ENCODE measurements around the gene THSD4. TPM values are rescaled to one million over a fixed set of nuclear protein-coding genes. Genes with fewer than 3 reads are reported as not detected.

THSD4 gene
- polyA plus RNA-seq, 1 donor (not counting 4 experiments of a cell fraction or from before 2014, with no cell fraction given) = 24.5 TPM

GRCh38 chr15:71599418-71600151, 484.3 kb downstream of the THSD4 start:
- TF ChIP-seq EZH2 (IDR thresholded peaks at IDR 0.05; ENCODE audit: low read length) (no peak), CTCF (optimal IDR thresholded peaks at IDR 0.05 in 1 of 3, IDR thresholded peaks at IDR 0.05 in 1 of 3, conservative IDR thresholded peaks at IDR 0.05 in 1 of 3; ENCODE audit: extremely low read depth in 1 of 3, insufficient read depth in 2 of 3, low read length in 3 of 3) (no peak)

GRCh38 chr15:71600237-71600636, 485.0 kb downstream of the THSD4 start:
- Histone ChIP-seq H3K9me1 (ENCODE audit: control insufficient read depth, extremely low read depth, insufficient read depth, low read length) (no peaks in the 10 kb centered on the region), H3K4me1 (ENCODE audit: control insufficient read depth, extremely low read depth, insufficient read depth, low read length) (peaks cover 7% of the 10 kb centered on the region), H3K9ac (ENCODE audit: control insufficient read depth, extremely low read depth, insufficient read depth, low read length) (no peak overlapping the region), H3K4me2 (ENCODE audit: control insufficient read depth, extremely low read depth, insufficient read depth, low read depth, low read length) (no peak overlapping the region), H3K27ac (ENCODE audit: control insufficient read depth, insufficient read depth, low read length) (no peak overlapping the region), H3K4me3 (ENCODE audit: control insufficient read depth in 2 of 3, extremely low read depth in 1 of 3, insufficient read depth in 2 of 3, low read depth in 1 of 3, low read length in 3 of 3) (no peak overlapping the region), H3K36me3 (ENCODE audit: control insufficient read depth in 2 of 2, extremely low read depth in 1 of 2, insufficient read depth in 2 of 2, low read length in 2 of 2) (peaks cover 0 to 2% of the 10 kb centered on the region in 2 experiments), H3K9me3 (ENCODE audit: control insufficient read depth, low read depth, low read length) (no peaks in the 10 kb centered on the region), H2AFZ (ENCODE audit: control insufficient read depth, low read length) (no peak overlapping the region), H3K27me3 (ENCODE audit: control insufficient read depth, extremely low read depth, insufficient read depth, low read length) (no peaks in the 10 kb centered on the region), H3K79me2 (ENCODE audit: control insufficient read depth, insufficient read depth, low read length) (no peaks in the 10 kb centered on the region), H4K20me1 (ENCODE audit: control insufficient read depth, extremely low read depth, insufficient read depth, low read length) (no peaks in the 10 kb centered on the region)
- TF ChIP-seq CTCF (optimal IDR thresholded peaks at IDR 0.05 in 1 of 3, IDR thresholded peaks at IDR 0.05 in 1 of 3, conservative IDR thresholded peaks at IDR 0.05 in 1 of 3; ENCODE audit: extremely low read depth in 1 of 3, insufficient read depth in 2 of 3, low read length in 3 of 3) (no peak), EZH2 (IDR thresholded peaks at IDR 0.05; ENCODE audit: low read length) (no peak)
- dilution Hi-C loops (cut with MboI; ENCODE audit: extremely low pct_ligation_motif_present, low sequenced_read_pairs) = no loop called here
- no peak for DNase-seq (ENCODE audit: low read depth, low spot score)
- FAIRE-seq = no peak

More at GRCh38 chr15:71599418-71600151, 484.3 kb downstream of the THSD4 start:
- Histone ChIP-seq H3K4me3 (ENCODE audit: control insufficient read depth in 2 of 3, extremely low read depth in 1 of 3, insufficient read depth in 2 of 3, low read depth in 1 of 3, low read length in 3 of 3) (no peak overlapping the region), H2AFZ (ENCODE audit: control insufficient read depth, low read length) (no peak overlapping the region), H3K27me3 (ENCODE audit: control insufficient read depth, extremely low read depth, insufficient read depth, low read length) (no peaks in the 10 kb centered on the region), H3K36me3 (ENCODE audit: control insufficient read depth in 2 of 2, extremely low read depth in 1 of 2, insufficient read depth in 2 of 2, low read length in 2 of 2) (peaks cover 0 to 2% of the 10 kb centered on the region in 2 experiments), H3K79me2 (ENCODE audit: control insufficient read depth, insufficient read depth, low read length) (no peaks in the 10 kb centered on the region), H3K4me2 (ENCODE audit: control insufficient read depth, extremely low read depth, insufficient read depth, low read depth, low read length) (no peak overlapping the region), H4K20me1 (ENCODE audit: control insufficient read depth, extremely low read depth, insufficient read depth, low read length) (no peaks in the 10 kb centered on the region), H3K9ac (ENCODE audit: control insufficient read depth, extremely low read depth, insufficient read depth, low read length) (no peak overlapping the region), H3K9me3 (ENCODE audit: control insufficient read depth, low read depth, low read length) (no peaks in the 10 kb centered on the region), H3K27ac (ENCODE audit: control insufficient read depth, insufficient read depth, low read length) (no peak overlapping the region), H3K4me1 (ENCODE audit: control insufficient read depth, extremely low read depth, insufficient read depth, low read length) (peaks cover 7% of the 10 kb centered on the region), H3K9me1 (ENCODE audit: control insufficient read depth, extremely low read depth, insufficient read depth, low read length) (no peaks in the 10 kb centered on the region)
- DNase-seq (ENCODE audit: low read depth, low spot score) (no peak), FAIRE-seq (no peak)
- dilution Hi-C loops (cut with MboI; ENCODE audit: extremely low pct_ligation_motif_present, low sequenced_read_pairs) = no loop called here
